NCI-H1436 (cell line): Measurements from ENCODE around the gene SAG.
"Not testable (repeated sequence)": the region's sequence is repeated elsewhere in the genome, so short reads cannot be mapped to it uniquely, and the experiment has no call there.

Source experiments
- DNase-seq: peaks from one replicate; lab custom pipeline; 2025; lab: John Stamatoyannopoulos, UW

The SAG gene

DNA sequence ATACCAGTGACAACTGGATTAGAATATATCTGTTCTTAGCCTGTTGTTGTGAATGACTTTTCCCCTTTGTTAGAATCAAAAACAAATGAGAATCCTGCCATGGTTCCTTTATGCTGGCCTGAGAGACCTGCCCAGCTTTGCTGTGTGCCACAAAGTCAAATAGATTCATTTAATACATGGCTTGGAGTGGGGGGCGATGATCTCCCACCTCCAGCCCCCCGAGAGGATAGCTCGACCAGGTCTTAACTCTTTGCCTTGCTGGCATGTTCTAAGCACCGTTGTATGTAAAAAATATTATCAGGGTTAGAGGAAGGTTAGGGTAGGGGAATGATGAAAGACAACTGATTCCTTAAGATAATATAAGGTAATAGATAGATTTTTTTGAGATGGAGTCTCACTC is 24.5 kb downstream of the SAG start:
- no peak for DNase-seq

DNA sequence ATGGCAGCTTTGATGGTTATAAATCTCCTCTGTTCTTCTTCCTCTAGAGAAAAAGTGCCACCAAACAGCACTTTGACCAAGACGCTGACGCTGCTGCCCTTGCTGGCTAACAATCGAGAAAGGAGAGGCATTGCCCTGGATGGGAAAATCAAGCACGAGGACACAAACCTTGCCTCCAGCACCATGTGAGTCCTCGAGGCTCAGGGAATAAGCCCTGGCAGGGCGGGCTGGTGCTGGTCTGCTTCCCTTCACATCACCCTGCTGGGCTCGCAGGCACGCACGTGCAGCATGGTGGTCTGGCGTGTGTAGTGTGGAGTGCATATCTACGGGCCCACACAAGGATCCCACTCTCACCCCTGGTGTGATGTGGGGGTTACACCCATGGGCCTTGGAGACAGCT is 27.3 kb downstream of the SAG start:
- no peak for DNase-seq

DNA sequence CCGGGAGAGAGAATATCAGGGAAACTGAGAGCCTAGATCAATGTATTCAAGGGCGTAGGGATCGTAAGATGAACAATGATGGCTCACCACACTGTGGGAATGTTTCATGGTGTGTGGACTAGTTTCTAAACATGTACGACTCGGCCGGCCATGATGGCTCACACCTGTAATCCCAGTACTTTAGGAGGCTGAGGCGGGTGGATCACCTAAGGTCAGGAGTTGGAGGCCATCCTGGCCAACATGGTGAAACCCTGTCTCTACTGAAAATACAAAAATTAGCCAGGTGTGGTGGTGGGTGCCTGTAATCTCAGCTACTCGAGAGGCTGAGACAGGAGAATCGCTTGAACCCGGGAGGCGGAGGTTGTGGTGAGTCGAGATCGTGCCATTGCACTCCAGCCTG is 28.5 kb downstream of the SAG start:
- not testable (repeated sequence) for DNase-seq

DNA sequence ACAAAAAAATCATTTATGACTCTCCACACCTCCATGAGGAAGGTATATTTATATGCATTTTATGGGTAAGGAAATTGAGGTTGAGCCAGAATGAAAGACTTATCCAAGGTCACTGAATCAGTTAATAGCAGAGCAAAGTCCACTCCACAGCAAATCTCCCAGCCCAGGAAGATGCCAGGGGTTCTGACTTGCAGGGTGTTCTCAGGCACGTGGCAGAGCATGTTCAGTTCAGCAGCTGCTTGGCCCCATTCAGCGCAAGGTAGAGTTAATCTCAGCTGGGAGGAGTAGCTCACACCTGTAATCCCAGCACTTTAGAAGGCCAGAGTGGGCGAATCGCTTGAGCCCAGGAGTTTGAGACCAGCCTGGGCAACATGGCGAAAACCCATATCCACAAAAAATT is 28.9 kb downstream of the SAG start:
- DNase-seq: no peak

DNA sequence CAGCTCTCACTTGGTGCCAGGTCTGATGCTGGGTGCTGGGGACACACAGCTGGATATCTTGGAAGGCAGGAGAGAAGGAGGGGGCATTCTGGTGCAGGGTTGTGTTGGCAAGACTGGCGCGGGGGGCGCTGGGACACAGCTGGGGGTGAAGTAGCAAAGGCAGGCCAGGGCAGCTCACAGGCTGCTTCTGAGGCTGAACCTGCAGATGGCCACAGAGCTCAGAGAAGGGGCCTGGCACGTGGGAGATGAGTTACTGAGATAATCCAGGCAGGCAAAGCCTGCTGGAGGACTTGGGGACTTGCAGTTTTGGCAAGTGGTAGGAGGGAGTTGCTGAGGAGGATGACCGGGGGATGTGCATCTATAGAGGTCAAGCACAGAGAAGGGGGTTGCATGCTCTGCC is 30.4 kb downstream of the SAG start:
- no peak for DNase-seq

DNA sequence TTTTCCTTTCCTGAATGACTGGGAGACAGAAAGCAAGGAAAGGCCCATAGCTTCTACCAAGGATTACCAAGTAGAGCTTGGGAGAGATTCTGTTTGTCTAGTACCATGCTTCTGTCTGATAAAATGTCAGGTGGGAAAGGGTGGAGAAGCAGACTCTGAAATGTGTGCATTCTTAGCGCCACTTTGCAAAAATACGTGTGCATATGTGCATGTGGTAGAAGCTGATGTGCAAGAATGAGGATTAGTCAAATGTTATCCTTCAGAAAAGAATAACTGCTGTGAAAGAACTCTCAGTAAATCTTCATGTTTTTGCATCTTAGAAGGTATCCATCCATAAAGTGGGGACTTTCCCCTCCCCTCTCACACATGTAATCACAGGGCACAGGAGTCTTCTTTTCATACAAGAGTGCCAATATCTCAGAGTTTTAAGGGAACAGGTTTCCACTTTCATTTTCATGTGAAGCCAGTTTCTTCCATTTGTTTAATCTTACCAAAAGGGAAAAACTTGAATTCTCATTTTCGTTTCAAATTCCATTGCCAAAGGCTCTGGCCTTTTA is 31.3 kb downstream of the SAG start:
- DNase-seq: no peak

DNA sequence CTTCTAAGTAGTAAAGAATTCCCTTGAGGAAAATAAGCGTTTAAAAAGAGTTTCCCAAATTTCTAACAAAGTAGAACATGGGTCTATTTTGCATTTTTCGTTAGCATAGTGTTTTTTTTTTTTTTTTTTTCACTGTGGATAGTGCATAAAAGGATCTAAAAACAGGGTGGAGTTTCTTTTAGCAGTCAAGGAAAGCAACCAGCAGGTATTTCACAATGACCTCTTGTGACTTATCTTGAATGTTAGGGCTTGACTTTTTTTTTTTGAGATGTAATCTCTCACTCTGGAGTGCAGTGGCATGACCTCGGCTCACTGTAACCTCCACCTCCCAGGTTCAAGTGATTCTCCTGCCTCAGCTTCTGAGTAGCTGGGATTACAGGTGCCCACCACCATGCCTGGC is 31.8 kb downstream of the SAG start:
- DNase-seq: no peak

DNA sequence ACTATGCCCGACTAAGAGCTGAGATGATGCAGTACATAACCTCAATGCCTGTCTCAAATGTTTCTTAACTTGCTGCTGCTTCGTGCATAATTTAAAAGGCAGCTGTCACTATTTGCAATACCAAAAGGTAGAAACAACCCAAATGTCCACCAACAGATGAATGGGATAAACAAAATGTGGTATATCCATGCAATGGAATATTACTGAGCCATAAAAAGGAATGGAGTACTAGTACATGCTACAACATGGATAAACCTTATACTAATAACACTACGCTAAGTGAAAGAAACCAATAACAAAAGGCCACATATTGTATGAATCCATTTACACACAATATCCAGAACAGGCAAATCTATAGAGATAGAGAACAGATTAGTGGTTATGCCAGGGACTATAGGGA is 33.7 kb downstream of the SAG start:
- DNase-seq: no peak

DNA sequence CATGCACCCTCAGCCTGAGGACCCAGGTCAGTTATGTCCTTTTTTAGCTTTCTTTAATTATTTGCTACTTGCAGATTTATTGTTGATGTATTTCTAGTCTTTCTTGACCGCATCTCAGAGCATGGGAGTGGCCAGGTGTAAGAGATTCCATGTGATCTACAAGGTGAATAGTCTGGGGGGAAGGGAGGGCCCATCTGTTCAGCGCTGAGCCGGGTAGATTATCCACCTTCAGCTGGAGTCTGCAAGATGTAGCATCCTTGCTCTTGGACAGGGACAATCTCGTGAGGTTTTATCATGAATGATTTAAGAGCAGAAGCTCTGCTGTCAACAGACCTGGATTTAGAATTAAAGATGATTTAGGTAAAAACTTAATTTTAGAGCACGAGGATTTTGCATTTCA is 34.7 kb downstream of the SAG start:
- DNase-seq: no peak

DNA sequence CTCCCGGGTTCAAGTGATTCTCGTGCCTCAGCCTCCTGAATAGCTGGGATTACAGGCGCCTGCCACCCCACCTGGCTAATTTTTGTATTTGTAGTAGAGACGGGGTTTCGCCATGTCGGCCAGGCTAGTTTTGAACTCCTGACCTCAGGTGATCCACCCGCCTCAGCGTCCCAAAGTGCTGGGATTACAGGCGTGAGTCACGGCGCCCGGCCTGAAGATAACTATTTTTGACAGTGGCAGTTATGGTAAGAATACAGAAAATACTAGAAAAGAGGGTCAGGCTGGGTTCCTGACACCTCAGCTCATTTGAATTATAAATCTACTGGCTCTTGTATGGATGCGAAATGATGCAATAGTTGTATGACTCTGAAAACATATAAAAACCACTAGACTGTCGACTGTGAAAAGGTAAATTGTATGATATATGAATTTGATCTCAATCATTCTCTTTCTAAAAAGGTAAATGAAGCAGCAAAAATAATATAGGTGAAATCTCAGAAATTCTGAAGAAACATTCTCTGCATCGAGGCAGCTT is 35.6 kb downstream of the SAG start:
- no peak for DNase-seq

DNA sequence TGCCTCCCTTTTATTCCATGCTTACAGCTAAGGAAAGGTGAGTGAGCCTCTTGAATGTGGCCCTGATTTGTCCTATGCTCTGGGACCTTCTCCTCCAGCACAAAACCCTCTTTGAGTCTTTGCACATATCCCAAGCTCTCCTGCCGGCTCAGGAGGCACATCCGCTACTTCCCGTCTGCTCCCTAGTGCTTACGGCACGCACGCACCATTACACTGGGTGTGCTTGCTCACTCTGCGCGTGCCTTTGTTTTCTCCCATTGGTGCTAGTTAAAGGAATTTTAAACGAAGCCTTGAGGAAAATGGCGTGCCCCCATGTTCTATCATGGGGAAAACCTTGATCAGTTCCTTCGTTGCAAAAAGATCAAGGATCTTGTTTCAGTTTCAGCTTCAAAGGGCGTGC is 38.8 kb downstream of the SAG start:
- DNase-seq: no peak

DNA sequence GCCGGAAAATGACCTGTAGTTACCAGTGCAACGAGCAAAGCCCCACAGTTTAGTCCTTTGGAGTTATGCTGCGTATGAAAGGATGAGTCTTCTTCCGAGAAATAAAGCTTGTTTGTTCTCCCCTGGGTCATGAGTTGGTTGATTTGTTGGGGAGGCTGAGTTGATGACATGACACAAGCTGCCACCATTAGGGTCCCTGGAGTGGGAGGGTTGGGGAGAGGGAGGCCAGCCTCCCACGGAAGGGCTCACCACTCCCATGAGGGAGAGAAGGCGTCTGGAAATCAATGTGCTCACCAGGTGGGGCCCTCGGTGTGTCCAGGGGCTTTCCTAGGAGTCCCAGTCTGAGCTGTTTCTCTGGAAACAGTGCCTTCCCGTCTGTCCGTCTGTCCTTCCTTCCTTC is 39.3 kb downstream of the SAG start:
- no peak for DNase-seq

DNA sequence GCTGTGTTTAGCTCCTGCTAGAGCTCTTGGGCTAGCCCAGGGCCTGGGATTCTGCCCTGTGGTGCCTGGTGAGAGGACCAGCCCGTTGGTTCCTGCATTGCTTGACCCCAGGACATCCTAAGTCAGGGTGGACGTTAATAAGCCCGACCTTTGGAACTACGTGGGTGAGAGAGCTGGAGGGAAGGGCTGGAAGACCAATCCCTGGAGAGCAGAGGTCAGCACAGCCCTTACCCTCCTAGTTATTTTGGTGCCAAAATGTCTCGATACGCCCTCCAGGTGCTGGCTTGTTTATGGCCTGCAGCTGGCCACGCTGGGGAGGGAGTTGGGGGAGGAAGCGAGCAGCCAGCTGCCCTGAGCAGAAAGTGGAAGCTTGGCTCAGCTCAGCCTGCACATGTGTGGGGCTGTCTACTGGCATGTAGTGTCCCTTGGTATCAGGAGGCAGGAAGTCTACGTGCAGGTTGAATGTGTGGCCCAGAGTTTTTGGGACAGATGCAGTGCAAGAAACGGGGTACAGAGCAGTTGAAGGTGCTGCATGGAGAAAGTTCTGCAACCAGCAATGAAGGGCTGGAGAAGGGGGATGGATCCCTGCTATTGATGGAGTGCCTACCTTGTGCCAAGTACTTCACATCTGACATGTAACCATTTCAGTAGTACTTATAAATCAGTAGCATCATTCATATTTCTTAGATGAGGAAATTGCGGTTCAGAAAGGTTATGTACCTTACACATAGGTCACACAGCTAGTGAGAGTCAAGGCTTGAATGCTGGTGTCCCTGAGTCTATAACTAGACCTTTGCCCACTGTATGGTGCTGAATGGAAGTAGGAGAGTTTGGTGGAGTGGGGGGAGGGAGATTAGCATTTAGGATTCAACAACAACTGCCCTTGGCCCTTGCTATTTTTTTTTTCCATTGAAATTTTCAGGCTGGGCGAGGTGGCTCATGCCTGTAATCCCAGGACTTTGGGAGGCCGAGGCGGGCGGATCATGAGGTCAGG is 41.7 kb downstream of the SAG start:
- no peak for DNase-seq

DNA sequence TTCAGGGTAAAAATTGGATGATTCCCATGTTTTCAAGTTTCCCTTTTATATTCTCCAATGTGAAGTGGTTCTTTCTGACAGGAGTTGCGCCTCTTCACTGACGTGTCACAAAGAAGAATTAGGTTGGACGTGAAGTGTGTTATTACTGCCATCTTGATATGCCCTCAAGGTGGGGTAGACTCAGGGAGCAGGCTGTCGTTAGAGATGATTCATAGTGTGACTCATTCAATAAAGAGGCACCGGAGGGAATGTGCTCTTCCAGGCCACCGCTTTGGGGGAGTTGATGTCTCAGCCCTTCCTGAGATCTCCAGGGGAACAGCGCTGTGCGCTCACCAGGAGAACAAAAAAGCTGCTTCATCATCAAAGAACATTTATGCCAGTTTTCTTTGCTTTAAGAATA is 43.1 kb downstream of the SAG start:
- peak; percentile 69 for DNase-seq

DNA sequence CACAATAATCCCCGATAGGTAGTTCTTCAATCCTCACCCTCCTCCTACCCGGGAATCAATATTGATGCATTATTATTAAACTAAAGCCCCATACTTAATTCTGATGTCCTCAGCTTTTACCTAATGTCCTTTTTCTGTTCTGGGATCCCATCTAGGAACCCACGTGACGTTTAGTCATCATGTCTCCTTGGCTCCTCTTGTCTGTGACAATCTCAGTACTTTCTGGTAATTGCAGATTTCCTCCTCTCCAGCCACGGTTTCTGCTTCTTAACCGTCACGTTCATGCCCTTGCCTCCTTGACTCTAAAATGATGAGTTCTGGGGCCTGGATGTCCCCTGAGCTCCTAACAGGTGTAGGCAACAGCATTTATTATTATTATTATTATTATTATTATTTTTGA is 43.8 kb downstream of the SAG start:
- no peak for DNase-seq

DNA sequence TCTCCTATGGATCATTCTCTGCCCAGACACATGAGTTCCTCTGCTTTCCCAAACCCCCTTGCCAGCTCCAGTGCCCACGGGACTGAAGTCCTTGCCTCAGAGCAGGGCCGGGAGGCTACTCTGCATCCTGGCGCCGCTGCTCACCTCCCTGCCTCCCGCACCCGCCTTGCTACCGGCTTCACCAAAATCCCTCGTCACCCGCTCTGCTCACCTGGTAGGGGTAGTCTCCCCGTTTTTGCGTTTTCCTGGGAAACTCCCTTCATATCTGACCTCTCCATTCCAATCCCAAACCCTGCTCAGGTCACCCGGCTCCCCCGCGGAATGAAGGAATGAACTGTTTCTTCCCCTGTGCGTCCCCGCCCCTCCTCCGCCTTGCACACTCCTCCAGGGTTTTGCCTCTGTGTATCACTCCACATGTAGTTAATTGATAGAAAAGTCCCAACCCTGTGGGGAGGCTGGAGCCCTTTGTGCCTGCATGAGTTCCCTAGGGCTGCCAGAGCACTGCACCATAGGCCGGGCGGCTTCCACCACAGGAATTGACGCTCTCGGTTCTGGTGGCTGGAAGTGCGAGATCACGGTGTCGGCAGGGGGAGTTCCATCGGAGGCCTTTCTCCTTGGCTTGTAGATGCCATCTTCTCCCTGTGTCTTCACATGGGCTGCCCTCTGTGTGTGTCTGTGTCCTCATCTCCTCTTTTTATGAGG is 44.7 kb downstream of the SAG start:
- DNase-seq: no peak

DNA sequence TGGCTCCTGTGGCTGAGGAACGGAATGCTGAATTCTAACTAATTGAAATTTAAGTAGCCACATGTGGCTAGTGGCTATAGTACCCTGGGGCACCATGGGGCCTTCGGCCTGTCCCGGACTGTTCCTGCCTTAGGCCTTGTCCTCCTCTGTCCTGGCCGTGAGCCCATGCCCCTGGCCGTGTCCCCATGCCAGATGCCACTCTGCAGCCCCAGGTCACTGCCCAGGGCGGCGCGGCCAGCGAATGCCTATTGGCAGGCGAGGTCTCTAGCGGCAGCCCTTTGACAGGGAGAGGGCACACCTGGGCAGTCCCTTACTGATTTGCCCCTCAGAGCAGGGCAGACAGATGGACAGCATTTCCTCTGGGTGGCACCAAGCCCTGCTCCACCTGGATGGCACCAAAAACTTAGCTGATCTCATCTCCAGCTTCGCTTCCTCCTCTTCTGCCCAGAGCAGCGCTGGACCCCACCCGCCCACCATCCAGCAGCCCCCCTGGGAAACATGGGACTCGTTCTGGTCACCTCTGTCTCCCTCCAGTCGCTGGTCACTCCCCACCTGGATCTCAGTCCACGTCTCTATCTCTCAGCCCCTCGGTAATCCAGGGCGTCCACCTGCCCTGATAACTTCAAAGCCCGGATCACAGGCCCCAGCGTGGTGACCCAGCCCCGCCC is 45.6 kb downstream of the SAG start:
- no peak for DNase-seq

DNA sequence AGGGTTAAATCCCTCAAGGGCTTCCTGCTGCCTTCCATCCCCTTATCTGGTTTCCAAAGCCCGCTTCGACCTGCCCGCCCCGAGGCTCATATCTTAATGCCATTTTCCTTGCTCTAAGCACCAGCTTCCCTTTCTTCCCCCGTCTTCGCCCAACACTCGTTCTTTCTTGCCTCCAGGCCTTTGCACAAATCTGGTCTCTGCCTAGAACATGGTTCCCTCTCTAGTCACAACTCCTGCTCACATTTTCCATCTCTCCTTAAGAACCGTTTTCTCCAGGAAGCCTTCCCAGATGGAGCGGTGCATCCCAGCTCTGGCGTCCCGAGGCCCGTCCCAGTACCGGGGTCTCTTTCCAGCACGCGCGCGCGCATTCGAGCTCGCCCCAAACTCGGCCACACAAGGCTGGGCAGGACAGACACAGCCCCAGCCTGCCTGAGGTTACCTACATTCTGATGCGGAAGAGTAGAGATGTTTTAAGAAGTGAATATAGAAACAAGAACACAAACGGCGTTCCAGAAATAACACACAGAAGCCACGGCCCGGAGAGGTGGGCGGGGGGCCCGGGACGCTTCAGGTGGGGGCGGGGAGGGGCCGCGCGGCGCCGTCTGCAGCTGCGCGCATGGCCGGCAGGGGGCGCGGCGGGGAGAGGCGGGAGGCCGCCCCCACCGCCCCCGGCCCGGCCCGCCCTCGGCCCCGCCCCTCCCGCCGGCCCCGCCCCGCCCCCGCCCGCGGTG is 46.3 kb downstream of the SAG start, which contains the start of gene DGKD:
Gene DGKD, plus strand, starts transcription at position 726 of the 731 bp plus-strand sequence. CDS start 25 bp downstream, outside the sequence.
- DNase-seq: peak; percentile 50

DNA sequence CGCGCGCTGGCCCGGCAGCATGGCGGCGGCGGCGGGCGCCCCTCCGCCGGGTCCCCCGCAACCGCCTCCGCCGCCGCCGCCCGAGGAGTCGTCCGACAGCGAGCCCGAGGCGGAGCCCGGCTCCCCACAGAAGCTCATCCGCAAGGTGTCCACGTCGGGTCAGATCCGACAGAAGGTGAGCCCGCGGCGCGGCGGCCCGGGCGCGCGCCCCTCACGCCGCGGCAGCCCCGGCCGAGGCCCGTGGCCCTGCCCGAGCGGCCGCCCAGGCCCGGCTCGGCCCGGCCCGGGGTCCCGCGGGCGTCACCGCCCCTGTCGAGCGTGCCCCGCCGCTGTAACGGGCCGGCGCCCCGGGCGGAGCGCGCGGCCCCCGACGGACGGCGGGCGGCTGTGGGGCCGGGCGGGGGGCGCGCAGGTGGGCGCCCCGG is 46.9 kb downstream of the SAG start:
- DNase-seq: peak; percentile 36

DNA sequence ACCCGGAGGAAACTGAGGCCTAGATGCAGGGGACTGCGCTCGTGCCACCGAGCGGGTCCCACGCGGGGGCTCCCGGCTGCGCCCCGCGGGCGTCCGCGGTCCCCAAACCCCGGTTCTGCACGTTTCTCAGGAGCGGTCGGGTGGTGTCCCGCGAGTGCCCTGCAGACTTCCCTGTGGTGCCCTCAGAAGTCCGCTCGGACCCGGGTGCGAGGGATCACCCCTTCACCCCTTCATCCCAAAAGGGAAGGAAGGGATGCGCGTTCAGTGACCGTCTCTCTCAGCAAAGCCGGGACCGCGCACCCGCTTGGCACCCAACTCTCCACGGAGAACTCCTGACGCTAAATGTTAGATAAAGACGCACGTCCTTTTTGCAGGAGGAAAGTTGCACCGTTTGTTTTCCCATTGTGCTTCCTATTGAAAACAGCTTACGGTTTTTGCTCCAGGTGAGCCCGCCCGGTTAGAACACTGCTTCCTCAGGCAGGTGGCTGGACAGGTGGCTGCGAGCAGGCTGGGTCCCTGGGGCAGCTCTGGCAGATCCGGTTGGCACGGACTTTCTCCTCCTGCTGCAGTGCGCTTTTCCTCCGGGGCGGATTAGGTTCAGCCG is 47.5 kb downstream of the SAG start:
- peak; percentile 10 for DNase-seq

DNA sequence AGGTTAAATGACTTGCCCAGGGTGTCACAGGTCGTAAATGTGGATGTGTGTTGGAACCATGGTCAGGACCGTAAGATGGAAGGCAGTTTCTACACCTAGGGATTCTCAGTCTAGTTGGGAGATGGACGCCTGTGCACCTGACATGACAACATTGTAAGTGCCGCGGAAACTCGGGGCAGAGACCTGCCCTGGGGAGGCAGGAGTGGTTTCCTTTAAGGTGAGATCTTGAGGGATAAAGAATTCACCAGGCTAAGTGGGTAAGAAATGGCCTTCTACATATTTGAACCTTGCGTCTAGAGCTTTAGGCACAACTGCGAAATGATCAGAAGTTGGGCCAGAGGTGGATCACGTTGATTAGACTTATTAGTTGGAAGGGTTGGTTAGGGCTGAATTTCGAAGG is 48.3 kb downstream of the SAG start:
- DNase-seq: no peak
